Medulla oblongata (tissue), 1 donor: ENCODE measurements around the gene FXYD2.
"Not testable (repeated sequence)": the region's sequence is repeated elsewhere in the genome, so short reads cannot be mapped to it uniquely, and the experiment has no call there.

Experiments used
- DNase-seq: peaks from one replicate; pipeline ENCODE4 v3.0.0-alpha.2; 2015; ENCODE audit errors: extremely low spot score

Gene FXYD2

GRCh38 chr11:117820516-117820915 lies 4.0 kb downstream of the FXYD2 start:
- no peak for DNase-seq

DNA sequence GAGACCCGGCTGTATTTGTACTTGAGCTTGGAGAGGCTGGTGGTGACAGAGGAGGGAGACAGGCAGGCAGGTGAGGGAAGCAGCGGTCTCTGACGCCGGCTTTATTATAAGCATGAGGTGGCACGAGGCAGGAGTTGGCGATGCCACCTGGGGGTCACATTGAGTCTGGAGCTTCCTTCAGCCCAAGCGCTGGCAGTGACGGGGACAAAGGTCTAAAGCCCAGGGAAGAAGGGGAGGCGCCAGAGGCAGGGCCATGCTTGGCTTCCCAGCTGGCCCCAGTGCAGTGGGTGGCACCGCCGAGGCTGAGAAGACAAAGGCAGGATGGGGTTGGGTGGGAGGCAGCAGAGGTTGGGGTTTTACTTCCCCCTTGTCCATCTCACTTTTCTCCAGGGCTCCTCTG lies 4.5 kb downstream of the FXYD2 start:
- no peak for DNase-seq

GRCh38 chr11:117819096-117820040 lies 5.2 kb downstream of the FXYD2 start:
- peak; percentile 66 for DNase-seq

- DNase-seq = no peak
Observed at GRCh38 chr11:117818041-117818873, 6.3 kb downstream of the FXYD2 start.

- DNase-seq = peak; percentile 88
Observed at GRCh38 chr11:117817368-117818040, 7.0 kb downstream of the FXYD2 start.

- DNase-seq = no peak
Observed at GRCh38 chr11:117816846-117817367, 7.6 kb downstream of the FXYD2 start.

DNA sequence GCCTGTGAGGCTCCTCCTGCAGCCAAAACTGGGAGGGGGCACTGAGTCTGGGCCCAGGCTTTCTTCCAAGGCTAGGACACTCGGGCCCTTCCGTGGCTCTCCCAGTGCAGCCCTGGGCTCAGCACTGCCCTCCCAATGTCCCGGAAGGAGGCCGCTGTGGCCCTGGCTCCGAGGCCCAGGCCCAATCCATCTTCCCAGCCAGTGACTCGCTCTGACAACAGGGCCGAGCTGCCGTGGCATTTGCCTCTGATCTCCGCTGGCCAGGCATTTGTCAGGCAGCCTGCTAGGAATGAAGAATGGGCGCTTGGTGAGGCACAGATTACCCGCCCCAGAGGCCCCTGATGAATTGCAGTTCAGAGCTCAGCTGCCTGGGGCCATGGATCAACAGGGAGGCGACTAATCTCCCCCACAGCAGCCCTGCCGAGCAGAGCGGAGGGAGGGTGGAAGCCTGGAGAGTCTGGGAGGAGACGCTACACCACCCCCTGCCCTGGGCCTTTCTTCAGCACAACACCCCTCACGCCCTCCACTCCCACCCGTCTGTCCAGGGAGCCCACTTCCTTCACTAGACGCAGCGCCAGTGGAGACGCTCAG lies 8.3 kb downstream of the FXYD2 start:
- no peak for DNase-seq

GRCh38 chr11:117815262-117815803 lies 9.2 kb downstream of the FXYD2 start:
- DNase-seq = peak; percentile 81

GRCh38 chr11:117814766-117815261 lies 9.7 kb downstream of the FXYD2 start:
- DNase-seq = no peak

DNA sequence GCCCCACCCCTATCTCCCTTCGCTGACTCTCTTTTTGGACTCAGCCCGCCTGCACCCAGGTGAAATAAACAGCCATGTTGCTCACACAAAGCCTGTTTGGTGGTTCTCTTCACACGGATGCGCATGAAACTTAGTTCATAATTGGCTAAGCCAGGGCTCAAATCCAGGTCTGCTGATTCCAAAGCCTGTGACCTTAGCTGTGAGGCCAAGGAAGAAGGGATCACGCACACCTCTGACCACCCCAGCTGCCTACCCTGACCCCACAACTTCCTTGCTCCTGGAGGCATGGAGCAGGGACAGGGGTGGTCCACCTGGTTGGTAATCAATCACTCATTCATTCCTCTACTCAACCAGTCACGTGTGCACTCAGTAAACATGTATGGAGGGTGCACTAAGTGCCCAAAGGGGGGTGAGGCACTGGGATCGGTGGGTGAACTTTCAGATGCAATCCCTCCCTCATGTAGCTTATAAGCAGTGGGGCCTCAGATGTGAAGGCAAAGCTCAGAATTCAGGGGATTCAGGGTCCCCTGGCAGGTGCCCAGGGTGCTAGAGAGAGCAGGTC lies 10.3 kb downstream of the FXYD2 start:
- no peak for DNase-seq

- DNase-seq = not testable (repeated sequence)
Observed at GRCh38 chr11:117810056-117810451, 14.5 kb downstream of the FXYD2 start.

DNA sequence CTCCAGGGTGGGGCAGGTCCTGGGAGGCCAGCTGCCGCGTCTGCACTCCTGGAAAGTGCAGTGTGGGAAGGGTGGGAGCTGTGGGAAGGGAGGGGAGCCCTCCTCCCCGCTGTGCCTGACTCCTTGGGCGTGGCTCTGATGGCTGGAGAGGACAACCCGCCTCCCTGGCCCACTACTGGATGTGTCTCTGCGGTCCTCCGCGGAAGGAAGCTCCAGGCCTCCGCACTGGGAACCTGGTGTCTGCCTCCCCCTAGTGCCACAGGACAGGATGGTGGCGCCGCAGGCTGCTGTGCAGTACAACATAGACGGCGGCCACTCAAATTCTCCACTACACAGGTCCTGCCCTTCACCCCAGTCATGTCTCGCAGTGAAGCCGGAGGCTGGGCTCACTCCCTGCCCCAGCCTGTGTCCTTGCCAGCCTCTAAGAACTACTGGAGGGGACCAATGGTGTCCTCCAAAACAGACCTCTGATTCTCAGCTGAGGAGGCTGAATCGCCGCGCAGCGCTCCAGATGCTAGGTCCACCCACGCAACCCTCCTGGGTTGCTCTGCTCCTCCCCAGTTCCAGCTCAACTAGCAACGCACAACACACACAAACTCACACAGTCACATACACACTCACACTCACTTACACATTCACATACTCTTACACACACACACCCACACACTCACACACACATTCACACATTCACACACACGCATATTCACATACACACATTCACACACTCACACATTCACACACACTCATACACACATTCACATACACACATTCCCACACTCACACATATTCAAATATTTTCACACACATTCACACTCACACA lies 15.1 kb downstream of the FXYD2 start:
- peak; percentile 89 for DNase-seq

GRCh38 chr11:117808784-117809183 lies 15.8 kb downstream of the FXYD2 start:
- no peak for DNase-seq

DNA sequence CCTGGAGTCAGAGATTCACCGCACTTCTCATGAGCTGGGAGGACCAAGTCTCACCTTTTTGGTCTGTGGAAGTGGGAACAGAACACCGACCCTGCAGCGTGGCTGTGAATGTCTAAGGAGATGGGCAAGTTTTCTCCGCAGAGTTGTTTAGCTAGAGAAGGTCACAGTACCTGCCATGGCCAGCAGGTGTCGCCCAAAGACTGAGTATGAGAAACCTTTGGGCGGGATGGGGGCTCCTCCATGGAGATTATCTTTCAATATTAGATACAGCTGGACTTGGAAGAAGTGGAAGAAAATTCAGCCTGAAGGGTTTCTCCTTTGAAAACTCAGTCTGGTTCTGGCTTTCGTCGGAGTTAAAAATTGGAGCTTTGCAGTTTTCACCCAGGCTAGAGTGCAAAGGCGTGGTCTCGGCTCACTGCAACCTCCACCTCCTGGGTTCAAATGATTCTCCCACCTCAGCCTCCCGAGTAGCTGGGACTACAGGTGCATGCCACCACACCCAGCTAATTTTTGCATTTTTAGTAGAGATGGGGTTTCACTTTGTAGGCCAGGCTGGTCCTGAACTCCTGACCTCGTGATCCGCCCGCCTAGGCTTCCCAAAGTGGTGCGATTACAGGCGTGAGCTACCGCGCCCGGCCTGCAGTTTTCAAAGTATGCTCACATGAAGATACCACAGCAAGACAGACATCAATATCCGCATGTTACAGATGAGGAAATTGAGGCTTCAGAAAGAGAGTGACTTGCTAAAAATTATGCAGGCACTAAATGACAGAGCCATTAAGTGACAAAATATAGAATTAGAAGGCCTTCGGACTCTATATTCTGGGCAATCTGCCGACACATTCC lies 16.8 kb downstream of the FXYD2 start:
- DNase-seq = peak; percentile 88

- no peak for DNase-seq
Observed at GRCh38 chr11:117806846-117807245, 17.7 kb downstream of the FXYD2 start.

DNA sequence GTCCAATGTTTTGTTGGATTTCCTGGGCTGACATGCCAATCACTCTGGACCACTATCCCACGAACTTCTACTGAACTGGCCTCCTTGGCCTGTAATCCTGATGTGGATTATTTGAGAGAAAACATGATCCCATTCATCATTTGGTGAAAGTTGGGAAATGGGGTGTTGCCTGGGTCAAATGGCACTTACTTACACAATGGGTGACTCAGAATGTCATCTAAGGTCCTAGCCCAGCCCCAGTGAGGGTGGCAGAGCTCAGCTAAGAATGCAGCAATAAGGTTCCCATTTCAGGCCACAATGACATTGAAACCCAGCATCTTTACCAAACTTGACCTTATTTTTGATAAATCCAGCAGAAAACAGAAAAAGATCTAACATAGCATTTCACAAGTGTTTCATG lies 19.5 kb downstream of the FXYD2 start:
- no peak for DNase-seq

DNA sequence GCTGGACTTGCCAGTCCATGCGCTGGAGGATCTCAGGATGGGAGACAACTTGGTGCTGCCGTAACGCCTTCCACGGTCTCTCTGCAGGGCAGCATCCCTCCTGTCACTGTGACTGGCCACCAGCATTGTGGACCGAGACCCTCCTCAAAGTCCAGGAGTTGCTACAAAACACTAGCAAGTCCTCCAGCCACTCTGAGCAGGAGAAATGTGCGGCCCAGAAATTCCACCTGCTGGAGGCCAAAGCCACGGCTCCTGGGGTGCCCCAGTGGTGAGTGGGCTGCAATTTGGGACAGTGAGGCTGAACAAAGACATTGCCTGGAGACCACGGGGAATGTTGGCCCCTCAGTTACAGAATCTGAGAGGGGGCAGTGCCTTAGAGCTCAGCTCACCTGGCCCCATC lies 20.6 kb downstream of the FXYD2 start:
- no peak for DNase-seq

- DNase-seq = no peak
Observed at GRCh38 chr11:117799634-117800033, 24.9 kb downstream of the FXYD2 start.
